HepG2 (cell line): ENCODE data around the gene DCTN2. TPM values are rescaled to one million over a fixed set of nuclear protein-coding genes. Genes with fewer than 3 reads are reported as not detected.

Experiments used
- ATAC-seq: fragments of 200-7000 bp; cut with Tn5 transposase; 3 replicates; pipeline ENCODE4 v1.9.1; 2020; ENCODE audit warnings: mild to moderate bottlenecking, moderate library complexity
- BruUV-seq: library from RNA; stranded (reverse); fragments of 400-500 nt; replicated peaks from 2 replicates; lab custom pipeline; 2021; lab: Mats Ljungman, UMichigan
- CTCF ChIA-PET: fragments of 300-600 bp; formaldehyde crosslinking; extraction: SDS; loops from one replicate; lab custom pipeline; 2021; ENCODE audit warnings: low total read pairs, inconsistent platforms, low intra/inter-chr PET ratio; lab: Yijun Ruan, JAX
- POLR2A ChIA-PET: fragments of 350-600 bp; sonication (Branson Sonifier 250); formaldehyde crosslinking; loops from one replicate; lab custom pipeline; 2020; ENCODE audit warnings: antibody characterized with exemption, inconsistent platforms; lab: Yijun Ruan, JAX
- DNase-seq: peaks from one replicate; pipeline ENCODE4 v3.0.0-alpha.2; 2015; ENCODE audit warnings: low spot score
- FAIRE-seq: peaks from 3 replicates; lab custom pipeline; 2011; peaks lifted over from hg19 to GRCh38; lab: Jason Lieb, UNC
- H2AFZ ChIP-seq: one replicate; pipeline ENCODE4 v1.6.1; 2011; ENCODE audit warnings: low read length, inconsistent platforms
- H3K27ac ChIP-seq: fragments of 300-600 bp; 3 replicates; pipeline ENCODE4 v1.8.0; 2011; ENCODE audit warnings: mixed run types, mild to moderate bottlenecking, mixed read lengths, low read length, inconsistent platforms; ENCODE audit not compliant: insufficient read depth; ENCODE audit errors: extremely low read length
- H3K27me3 ChIP-seq, 2 experiments: fragments of 200-600 bp in 1 of 2; 2 replicates in 1 of 2; 3 replicates in 1 of 2; pipeline versions ENCODE4 v1.6.0 to v1.8.0; 2011; ENCODE audit warnings: low read length in 2 of 2, mild to moderate bottlenecking in 2 of 2, moderate library complexity in 2 of 2, inconsistent platforms in 1 of 2; ENCODE audit not compliant: insufficient read depth in 2 of 2, control insufficient read depth in 1 of 2
- H3K36me3 ChIP-seq, 2 experiments: fragments of 200-600 bp in 1 of 2; replicated peaks in 1 of 2; 2 replicates in 1 of 2; 3 replicates in 1 of 2; pipeline versions ENCODE4 v1.5.1 to v1.8.0; 2011; ENCODE audit warnings: low read length in 2 of 2, inconsistent platforms in 1 of 2; ENCODE audit not compliant: insufficient read depth in 2 of 2, control insufficient read depth in 1 of 2
- H3K4me1 ChIP-seq: 2 replicates; pipeline ENCODE4 v1.5.1; 2012; ENCODE audit warnings: low read length, inconsistent platforms; ENCODE audit not compliant: insufficient read depth
- H3K4me2 ChIP-seq: 2 replicates; pipeline ENCODE4 v1.6.0; 2011; ENCODE audit warnings: low read depth, low read length, inconsistent platforms
- H3K4me3 ChIP-seq, 3 experiments: fragments of 200-600 bp in 1 of 3; sonication (generic), shearing (Covaris generic) in 1 of 3; replicated peaks in 1 of 3; 2 replicates each; pipeline ENCODE4 v1.5.1; 2011 to 2016; ENCODE audit warnings: low read length in 3 of 3, inconsistent platforms in 2 of 3, low read depth in 2 of 3, mild to moderate bottlenecking in 2 of 3, control low read depth in 1 of 3, mixed read lengths in 1 of 3; ENCODE audit not compliant: insufficient read depth in 1 of 3
- H3K79me2 ChIP-seq: one replicate; pipeline ENCODE4 v1.6.1; 2011; ENCODE audit warnings: low read length, inconsistent platforms; ENCODE audit not compliant: insufficient read depth
- H3K9ac ChIP-seq: 2 replicates; pipeline ENCODE4 v1.6.0; 2011; ENCODE audit warnings: mild to moderate bottlenecking, low read depth, low read length, inconsistent platforms; ENCODE audit not compliant: insufficient read depth
- H3K9me3 ChIP-seq: 2 replicates; pipeline ENCODE4 v1.5.1; 2012; ENCODE audit warnings: mild to moderate bottlenecking, low read length
- H4K20me1 ChIP-seq: 2 replicates; pipeline ENCODE4 v1.6.0; 2011; ENCODE audit warnings: inconsistent platforms, mild to moderate bottlenecking, low read length, moderate library complexity; ENCODE audit not compliant: insufficient read depth
- ATF4 ChIP-seq, 2 experiments: fragments of 450-650 bp in 1 of 2; sonication (generic) in 1 of 2; formaldehyde crosslinking; IDR thresholded peaks; 2 replicates each; pipeline versions ENCODE4 v1.5.0 to v1.8.0; 2020 to 2022; ENCODE audit warnings: mild to moderate bottlenecking in 1 of 2, missing genetic modification reagents in 1 of 2
- FOXM1 ChIP-seq: sonication (generic); formaldehyde crosslinking; IDR thresholded peaks from 2 replicates; pipeline ENCODE4 v1.5.0; 2020; ENCODE audit warnings: missing genetic modification reagents
- HNRNPLL ChIP-seq: fragments of 200-400 bp; formaldehyde crosslinking; IDR thresholded peaks from 2 replicates; pipeline ENCODE4 v1.6.1; 2017; ENCODE audit warnings: mild to moderate bottlenecking, low read depth, low read length; ENCODE audit not compliant: poor library complexity, severe bottlenecking
- PAX8 ChIP-seq: sonication (generic); formaldehyde crosslinking; IDR thresholded peaks from 2 replicates; pipeline ENCODE4 v1.8.0; 2022; ENCODE audit warnings: mild to moderate bottlenecking, missing genetic modification reagents, borderline replicate concordance
- WGBS: methylation state at CpG from one replicate; pipeline ENCODE4 v1.1.6; 2017; ENCODE audit warnings: low lambda C conversion rate; 5-methylcytosine and 5-hydroxymethylcytosine counted together
- in situ Hi-C: cut with HindIII; loops from 2 replicates; pipeline ENCODE4 v1.10.0; 2017; ENCODE audit warnings: low pct_unique_long_range_greater_than_20kb; ENCODE audit not compliant: extremely low pct_ligation_motif_present
- intact Hi-C: fragments of 100-400 bp; cut with micrococcal nuclease; formaldehyde crosslinking; loops from one replicate; pipeline ENCODE4 v1.10.0; 2022; ENCODE audit not compliant: unreplicated experiment
- polyA plus RNA-seq, 8 experiments: library from polyadenylated mRNA; depleted of rRNA in 3 of 8; stranded (reverse) in 7 of 8; unstranded in 1 of 8; fragments of >200 nt; fragmentation: Illumina TruSeq in 4 of 8; extraction: Trizol in 4 of 8; gene quantifications; 2 replicates each; pipeline versions ENCODE4 v1.2.1 to v1.2.3, GENCODE V29; 2011 to 2016; ENCODE audit warnings: low read depth in 4 of 8, missing spikeins in 1 of 8, mixed read lengths in 1 of 8; ENCODE audit not compliant: insufficient read depth in 1 of 8
- total RNA-seq, 5 experiments: library from RNA; depleted of rRNA; stranded (reverse); fragments of >200 nt; fragmentation: Illumina TruSeq; extraction: Trizol; gene quantifications; 2 replicates each; pipeline ENCODE4 v1.2.3, GENCODE V29; 2016; ENCODE audit warnings: low read depth in 1 of 5
- TF ChIP-seq, protein P1 (sequence below): IDR thresholded peaks from 2 replicates; pipeline ENCODE4 v1.4.0; 2020; ENCODE audit warnings: mild to moderate bottlenecking, missing genetic modification reagents
- TF ChIP-seq, protein P2 (sequence below): sonication (generic); formaldehyde crosslinking; IDR thresholded peaks from 2 replicates; pipeline ENCODE4 v1.4.0; 2020; ENCODE audit warnings: missing genetic modification reagents
- TF ChIP-seq, protein P3 (sequence below): sonication (generic); formaldehyde crosslinking; IDR thresholded peaks from 2 replicates; pipeline ENCODE4 v1.8.1; 2022; ENCODE audit warnings: mild to moderate bottlenecking, missing genetic modification reagents

Gene DCTN2
- total and polyA plus RNA-seq, 2 of the 13 experiments (the other 11 are each of a cell fraction or from before 2014, with no cell fraction given), result 72.0 to 77.4 TPM

- TF ChIP-seq, protein P1, sequence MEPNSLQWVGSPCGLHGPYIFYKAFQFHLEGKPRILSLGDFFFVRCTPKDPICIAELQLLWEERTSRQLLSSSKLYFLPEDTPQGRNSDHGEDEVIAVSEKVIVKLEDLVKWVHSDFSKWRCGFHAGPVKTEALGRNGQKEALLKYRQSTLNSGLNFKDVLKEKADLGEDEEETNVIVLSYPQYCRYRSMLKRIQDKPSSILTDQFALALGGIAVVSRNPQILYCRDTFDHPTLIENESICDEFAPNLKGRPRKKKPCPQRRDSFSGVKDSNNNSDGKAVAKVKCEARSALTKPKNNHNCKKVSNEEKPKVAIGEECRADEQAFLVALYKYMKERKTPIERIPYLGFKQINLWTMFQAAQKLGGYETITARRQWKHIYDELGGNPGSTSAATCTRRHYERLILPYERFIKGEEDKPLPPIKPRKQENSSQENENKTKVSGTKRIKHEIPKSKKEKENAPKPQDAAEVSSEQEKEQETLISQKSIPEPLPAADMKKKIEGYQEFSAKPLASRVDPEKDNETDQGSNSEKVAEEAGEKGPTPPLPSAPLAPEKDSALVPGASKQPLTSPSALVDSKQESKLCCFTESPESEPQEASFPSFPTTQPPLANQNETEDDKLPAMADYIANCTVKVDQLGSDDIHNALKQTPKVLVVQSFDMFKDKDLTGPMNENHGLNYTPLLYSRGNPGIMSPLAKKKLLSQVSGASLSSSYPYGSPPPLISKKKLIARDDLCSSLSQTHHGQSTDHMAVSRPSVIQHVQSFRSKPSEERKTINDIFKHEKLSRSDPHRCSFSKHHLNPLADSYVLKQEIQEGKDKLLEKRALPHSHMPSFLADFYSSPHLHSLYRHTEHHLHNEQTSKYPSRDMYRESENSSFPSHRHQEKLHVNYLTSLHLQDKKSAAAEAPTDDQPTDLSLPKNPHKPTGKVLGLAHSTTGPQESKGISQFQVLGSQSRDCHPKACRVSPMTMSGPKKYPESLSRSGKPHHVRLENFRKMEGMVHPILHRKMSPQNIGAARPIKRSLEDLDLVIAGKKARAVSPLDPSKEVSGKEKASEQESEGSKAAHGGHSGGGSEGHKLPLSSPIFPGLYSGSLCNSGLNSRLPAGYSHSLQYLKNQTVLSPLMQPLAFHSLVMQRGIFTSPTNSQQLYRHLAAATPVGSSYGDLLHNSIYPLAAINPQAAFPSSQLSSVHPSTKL (CRISPR knock-in tag), result no peak
- no peak for TF ChIP-seq FOXM1 (CRISPR knock-in tag)
- no peak for TF ChIP-seq ATF4 (CRISPR knock-in tag; IDR thresholded peaks at IDR 0.05)
- TF ChIP-seq HNRNPLL, result no peak
Measured at GRCh38 chr12:57553343-57554202, 6.6 kb upstream of the DCTN2 start (continued).

DNA sequence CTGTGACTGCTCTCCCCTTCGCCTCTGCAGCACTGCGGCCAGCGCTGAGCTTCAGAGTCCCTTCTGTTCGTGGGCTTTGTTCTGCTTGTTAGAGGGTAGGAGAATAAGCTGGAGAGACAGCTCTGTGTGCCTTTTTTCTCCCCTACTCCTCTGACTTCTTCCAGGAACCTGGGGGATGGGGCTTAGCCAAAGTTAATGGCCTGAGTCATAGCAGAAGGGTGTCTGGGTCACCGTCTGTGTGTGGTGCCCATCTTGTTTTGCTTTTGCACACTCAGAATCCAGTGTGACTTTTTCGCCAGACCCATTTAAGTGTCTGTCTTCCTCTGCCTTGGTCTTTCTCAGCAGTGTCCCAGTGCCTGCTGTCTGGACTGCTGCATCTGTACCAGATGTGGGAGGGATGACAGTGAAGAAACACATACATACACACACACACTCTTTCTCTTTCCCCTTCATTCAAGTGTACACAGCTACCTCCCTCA is 5.9 kb upstream of the DCTN2 start:
- H3K79me2 ChIP-seq, result no peaks in the 10 kb centered on the region
- ChIA-PET CTCF (no interaction called here), POLR2A (interaction anchor here (1.4 kb wide), 1 partner anchor 23 kb away, joined by 6 read pairs; no protein-coding TSS in a partner anchor)
- FAIRE-seq, result no peak
- H3K4me1 ChIP-seq, result peaks cover 37% of the 10 kb centered on the region
- no peak overlapping the region; the same call in 1 of the 2 replicates for H3K4me2 ChIP-seq
- no peaks in the 10 kb centered on the region for H3K9me3 ChIP-seq
- in situ Hi-C loops, result no loop called here
- no TSS peak for BruUV-seq
- 57% methylated on average over 6 of the region's 6 CpGs for WGBS
- intact Hi-C loops, result no loop called here
- H2AFZ ChIP-seq, result no peak overlapping the region
- DNase-seq, result no peak
- no peak for TF ChIP-seq PAX8
- TF ChIP-seq, protein P2, sequence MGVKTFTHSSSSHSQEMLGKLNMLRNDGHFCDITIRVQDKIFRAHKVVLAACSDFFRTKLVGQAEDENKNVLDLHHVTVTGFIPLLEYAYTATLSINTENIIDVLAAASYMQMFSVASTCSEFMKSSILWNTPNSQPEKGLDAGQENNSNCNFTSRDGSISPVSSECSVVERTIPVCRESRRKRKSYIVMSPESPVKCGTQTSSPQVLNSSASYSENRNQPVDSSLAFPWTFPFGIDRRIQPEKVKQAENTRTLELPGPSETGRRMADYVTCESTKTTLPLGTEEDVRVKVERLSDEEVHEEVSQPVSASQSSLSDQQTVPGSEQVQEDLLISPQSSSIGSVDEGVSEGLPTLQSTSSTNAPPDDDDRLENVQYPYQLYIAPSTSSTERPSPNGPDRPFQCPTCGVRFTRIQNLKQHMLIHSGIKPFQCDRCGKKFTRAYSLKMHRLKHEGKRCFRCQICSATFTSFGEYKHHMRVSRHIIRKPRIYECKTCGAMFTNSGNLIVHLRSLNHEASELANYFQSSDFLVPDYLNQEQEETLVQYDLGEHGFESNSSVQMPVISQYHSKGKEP (CRISPR knock-in tag), result no peak
- TF ChIP-seq, protein P3, sequence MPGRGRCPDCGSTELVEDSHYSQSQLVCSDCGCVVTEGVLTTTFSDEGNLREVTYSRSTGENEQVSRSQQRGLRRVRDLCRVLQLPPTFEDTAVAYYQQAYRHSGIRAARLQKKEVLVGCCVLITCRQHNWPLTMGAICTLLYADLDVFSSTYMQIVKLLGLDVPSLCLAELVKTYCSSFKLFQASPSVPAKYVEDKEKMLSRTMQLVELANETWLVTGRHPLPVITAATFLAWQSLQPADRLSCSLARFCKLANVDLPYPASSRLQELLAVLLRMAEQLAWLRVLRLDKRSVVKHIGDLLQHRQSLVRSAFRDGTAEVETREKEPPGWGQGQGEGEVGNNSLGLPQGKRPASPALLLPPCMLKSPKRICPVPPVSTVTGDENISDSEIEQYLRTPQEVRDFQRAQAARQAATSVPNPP (CRISPR knock-in tag), result no peak
- H3K4me3 ChIP-seq, result no peak overlapping the region
- H4K20me1 ChIP-seq, result no peaks in the 10 kb centered on the region
- no peaks in the 10 kb centered on the region for H3K36me3 ChIP-seq
- no peak overlapping the region for H3K27ac ChIP-seq
- peaks cover 1 to 24% of the 10 kb centered on the region in 2 experiments; a peak in 3 of 5 replicates for H3K27me3 ChIP-seq
- no peak overlapping the region for H3K9ac ChIP-seq
- no peak for ATAC-seq
